ENCODE data around the gene PDLIM7.

Gene PDLIM7

DNA sequence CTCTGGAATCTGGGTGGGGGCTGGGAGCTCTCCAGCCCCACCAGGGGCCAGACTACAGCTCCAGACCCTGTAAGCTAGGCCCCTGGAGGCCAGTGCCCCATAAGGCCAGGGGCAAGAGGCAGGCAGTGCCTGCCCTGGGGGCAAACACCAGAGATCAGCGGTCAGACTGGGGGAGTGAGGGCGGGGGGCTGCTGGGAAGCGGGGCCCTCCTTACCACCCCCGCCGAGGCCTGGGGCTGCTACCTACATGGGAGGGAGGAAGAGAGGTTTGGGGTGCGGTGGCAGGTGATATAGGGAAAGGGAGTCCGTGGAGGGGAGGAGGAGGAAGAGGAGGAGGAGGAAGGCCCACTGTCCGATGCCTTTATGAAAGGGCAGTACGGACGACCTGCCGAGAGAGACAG lies 38.0 kb downstream of the PDLIM7 start:
- in situ Hi-C loops (cut with HindIII; ENCODE audit: low sequenced_read_pairs): no loop called here

- in situ Hi-C loops (cut with HindIII; ENCODE audit: low sequenced_read_pairs): no loop called here
These were observed 38.5 kb downstream of the PDLIM7 start for GRCh38 chr5:177458912-177459350.

- in situ Hi-C loops (cut with HindIII; ENCODE audit: low sequenced_read_pairs): no loop called here
These were observed 39.3 kb downstream of the PDLIM7 start for GRCh38 chr5:177457852-177458681.

DNA sequence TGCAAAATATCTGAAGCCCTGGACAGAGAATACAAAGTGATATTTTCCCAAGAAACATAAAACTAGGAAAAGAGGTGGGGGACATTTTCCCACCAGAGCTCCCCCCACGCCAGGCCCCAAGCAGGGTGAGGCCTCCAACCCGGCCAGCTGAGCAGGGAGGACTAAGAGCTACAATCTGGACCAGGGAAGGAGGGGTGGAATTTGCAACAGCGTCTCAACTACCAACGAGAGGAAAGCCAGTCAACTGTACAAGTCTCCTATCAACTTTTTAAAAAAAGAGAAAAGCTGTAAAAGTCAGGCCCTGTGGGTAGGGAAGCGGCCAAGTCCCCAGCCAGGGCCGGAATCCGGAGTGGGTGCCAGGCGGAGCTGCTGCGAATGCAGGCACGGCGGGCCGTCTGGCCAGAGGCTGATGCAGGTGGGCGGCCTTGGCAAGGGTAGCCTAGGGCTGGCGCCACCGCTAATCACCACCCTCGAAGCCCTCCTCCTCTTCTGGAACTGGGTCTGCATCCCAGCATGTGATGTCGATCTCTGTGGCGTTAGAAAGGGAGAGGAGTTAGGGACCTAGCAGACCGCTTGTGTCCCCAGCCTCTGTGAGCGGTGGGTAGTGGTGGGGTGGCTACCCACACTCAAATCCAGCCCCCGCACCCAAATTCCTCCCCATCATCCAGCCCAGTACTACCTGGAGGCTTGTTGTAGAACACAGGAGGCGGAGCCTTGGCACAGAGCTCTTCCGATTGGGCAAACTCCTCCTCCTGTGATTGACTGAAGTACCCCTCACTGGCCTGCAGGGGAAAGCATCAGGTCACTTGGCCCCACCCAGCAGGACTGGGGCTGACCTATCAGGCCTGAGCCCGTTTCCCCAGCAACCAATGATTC lies 40.2 kb downstream of the PDLIM7 start:
- in situ Hi-C loops (cut with HindIII; ENCODE audit: low sequenced_read_pairs): no loop called here

- in situ Hi-C loops (cut with HindIII; ENCODE audit: low sequenced_read_pairs): no loop called here
These were observed 40.8 kb downstream of the PDLIM7 start for GRCh38 chr5:177456591-177456964.

DNA sequence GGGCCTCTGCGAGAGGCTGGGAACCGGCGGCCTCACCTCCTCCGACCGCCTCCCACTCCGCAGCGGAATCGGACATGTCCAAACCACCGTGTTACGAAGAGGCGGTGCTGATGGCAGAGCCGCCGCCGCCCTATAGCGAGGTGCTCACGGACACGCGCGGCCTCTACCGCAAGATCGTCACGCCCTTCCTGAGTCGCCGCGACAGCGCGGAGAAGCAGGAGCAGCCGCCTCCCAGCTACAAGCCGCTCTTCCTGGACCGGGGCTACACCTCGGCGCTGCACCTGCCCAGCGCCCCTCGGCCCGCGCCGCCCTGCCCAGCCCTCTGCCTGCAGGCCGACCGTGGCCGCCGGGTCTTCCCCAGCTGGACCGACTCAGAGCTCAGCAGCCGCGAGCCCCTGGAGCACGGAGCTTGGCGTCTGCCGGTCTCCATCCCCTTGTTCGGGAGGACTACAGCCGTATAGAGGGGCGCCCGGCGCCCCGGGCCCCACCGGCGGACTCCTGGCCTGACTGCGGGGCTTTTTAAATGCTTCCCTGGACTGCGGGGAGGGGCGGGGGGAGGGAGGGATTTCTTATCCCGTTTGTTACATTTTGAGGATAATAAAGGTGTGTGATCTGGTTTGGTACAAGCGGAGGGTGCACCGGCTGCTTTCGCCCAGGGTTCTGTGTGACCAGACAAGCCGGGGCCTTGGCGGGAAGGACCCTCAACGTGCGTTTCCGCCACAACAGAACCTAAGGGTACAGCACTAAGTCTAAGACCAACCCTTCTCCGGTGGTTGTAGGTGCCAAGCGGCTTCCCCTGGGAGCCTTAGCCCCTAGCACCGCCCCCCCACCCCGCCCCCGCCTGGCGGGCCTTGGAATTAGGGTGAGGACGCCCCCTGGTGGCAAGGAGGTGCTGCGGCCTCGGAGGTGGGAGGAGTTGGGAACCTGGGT lies 41.5 kb downstream of the PDLIM7 start:
- in situ Hi-C loops (cut with HindIII; ENCODE audit: low sequenced_read_pairs): no loop called here

DNA sequence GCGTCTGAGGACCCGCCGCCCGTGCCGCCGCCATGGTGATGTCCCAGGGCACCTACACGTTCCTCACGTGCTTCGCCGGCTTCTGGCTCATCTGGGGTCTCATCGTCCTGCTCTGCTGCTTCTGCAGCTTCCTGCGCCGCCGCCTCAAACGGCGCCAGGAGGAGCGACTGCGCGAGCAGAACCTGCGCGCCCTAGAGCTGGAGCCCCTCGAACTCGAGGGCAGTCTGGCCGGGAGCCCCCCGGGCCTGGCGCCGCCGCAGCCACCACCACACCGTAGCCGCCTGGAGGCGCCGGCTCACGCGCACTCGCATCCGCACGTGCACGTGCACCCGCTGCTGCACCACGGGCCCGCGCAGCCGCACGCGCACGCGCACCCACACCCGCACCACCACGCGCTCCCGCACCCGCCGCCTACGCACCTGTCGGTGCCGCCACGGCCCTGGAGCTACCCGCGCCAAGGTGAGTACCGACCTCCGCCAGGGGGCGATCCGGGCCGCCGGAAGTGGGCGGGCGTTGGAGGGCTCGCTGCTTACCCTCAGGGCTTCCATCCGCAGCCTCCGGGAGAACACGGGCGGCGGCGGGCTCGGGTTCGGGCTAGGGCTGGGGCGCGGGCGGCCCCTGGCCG lies 42.3 kb downstream of the PDLIM7 start:
- in situ Hi-C loops (cut with HindIII; ENCODE audit: low sequenced_read_pairs): no loop called here

DNA sequence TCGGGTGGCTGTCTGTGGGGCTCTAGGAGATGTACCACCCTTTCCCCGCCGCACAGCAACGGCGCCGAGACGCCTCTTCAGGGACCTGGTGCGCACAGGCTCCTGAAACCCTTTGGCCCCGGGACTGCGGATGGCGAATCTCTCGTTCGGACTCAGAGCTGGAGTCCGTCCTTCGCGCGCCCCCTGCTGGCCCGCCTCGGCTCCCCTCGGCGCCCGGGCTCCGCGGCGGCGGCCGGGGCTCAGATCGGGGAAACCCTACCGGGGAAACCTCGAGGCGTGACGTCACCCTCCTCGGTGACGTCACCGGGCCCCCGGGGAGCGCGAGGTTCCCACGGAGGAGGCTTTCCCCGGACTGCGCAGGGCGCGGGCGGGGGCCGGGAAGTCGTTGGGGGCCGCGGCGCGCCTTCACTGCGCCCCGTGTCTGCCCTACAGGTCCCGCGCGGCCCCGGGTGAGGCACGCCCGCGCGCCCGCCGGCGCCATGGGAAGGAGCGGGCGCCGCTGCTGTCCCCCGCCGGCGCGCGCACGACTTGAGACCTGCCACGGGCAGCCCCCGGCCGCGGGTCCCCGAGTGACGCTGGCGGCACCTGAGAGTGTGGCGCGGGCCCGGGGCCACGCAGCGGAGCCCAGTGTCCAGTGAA lies 42.9 kb downstream of the PDLIM7 start:
- in situ Hi-C loops (cut with HindIII; ENCODE audit: low sequenced_read_pairs): no loop called here

DNA sequence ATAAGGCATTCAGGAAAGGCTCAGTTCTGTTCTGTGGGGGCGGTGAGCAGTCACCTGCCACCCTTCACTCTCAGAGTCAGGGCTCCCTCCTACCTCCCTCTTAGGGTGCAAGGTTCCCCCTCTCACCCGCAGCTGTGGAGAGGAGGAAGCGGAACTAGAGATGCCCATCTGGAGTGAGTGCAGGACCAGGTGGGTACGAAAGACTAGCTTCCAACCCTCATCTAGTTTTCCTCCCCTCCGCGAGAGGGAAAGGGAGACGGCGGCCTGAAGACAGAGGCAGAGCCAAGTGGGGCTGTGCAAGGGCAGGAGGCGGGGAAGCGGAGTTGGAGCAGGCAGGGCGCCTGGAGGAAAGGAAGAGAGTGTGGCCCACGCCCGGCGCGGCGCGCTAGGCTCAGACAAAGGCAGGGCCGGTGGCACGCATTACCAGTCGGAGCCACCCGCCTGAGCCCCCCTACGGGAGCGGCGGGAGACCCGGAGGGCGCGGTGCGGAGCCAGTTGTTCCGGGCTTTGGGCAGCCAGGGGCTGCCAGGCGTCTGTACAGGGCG lies 43.5 kb downstream of the PDLIM7 start:
- in situ Hi-C loops (cut with HindIII; ENCODE audit: low sequenced_read_pairs): no loop called here

GRCh38 chr5:177452688-177453638 lies 44.4 kb downstream of the PDLIM7 start:
- in situ Hi-C loops (cut with HindIII; ENCODE audit: low sequenced_read_pairs): no loop called here

- in situ Hi-C loops (cut with HindIII; ENCODE audit: low sequenced_read_pairs): no loop called here
These were observed 46.6 kb downstream of the PDLIM7 start for GRCh38 chr5:177450667-177451424.

DNA sequence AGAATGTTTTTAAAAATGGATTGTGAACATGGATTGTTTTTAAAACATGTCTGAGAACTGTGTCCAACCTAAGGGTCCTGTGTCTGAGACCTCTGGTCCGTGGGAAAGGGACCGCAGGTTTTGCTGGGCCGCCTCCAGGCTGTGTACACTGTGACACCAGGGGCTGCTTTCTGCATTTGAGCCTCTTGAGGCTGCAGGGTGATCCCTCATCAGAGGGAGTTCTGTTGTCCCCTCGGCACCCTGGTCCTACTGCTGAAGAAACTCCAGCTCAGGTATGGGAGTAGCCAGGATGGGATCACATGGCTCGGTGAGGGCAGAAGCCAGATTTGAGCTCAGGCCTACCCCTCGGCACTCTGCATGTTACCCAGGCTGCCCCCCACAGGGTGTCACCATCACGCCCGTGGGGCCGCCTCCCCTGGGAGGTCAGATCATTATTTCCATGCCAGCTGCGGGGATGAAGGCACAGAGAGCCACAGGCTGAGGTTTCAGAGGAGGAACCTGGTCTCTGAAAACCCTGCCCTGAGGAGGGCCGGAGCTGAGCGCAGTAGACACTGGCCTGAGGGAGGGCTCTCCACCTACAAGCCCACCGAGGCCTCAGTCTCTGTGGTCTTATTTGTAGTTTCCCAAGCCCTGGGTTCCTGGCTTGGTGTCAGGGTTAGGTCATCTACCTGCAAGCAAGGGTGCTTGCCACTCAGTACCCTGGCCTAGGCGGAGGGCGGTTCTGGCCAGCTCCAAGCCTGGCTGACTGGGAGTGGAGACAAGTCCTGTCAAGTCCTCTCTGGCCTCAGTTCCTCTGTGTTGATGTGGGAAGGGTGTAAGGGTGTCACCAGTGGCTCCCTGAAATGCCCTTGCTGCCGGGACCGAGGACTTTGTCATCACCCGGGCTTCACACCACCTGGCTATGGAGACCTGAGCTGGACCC lies 48.0 kb downstream of the PDLIM7 start:
- in situ Hi-C loops (cut with HindIII; ENCODE audit: low sequenced_read_pairs): loop anchor here (5.0 to 25.0 kb wide), 3 partner anchors 42 to 337 kb away; partner anchors contain the start of genes F12 and FAM193B

DNA sequence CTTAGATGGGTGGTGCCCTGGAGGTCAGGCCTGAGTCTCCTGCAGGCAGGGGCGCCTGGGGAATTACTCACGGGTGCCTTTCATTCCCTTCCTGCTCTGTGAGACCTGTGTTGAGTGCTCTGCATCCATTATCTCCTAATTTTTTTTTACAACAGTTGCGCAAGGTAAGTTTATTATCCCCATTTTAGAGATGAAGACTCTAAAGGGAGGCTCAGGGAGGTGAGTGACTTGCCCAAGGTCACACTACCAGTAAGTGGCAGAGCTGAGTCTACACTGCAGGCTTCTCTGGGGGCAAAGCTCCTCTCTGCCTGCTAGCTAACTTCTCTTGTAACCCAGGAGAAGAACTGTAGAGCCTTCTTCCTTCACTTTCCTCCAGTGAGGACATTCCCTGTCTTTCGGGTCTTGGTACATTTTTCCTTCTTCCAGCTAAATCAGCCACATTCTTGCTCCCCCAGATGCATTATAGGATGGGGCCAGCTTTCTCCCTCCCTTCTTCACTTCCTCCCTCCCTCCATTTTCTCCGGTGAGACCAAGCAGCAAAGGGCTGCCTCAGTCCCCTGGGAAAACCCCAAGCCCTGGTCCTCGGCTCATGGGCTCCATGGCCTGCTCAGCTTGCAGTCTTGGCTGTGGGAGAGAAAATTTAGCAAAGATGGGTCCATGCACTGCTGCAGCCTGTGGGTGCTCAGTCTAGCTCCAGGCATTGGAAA lies 49.0 kb downstream of the PDLIM7 start:
- in situ Hi-C loops (cut with HindIII; ENCODE audit: low sequenced_read_pairs): loop anchor here (5.0 to 25.0 kb wide), 3 partner anchors 41 to 336 kb away; partner anchors contain the start of genes F12 and FAM193B

DNA sequence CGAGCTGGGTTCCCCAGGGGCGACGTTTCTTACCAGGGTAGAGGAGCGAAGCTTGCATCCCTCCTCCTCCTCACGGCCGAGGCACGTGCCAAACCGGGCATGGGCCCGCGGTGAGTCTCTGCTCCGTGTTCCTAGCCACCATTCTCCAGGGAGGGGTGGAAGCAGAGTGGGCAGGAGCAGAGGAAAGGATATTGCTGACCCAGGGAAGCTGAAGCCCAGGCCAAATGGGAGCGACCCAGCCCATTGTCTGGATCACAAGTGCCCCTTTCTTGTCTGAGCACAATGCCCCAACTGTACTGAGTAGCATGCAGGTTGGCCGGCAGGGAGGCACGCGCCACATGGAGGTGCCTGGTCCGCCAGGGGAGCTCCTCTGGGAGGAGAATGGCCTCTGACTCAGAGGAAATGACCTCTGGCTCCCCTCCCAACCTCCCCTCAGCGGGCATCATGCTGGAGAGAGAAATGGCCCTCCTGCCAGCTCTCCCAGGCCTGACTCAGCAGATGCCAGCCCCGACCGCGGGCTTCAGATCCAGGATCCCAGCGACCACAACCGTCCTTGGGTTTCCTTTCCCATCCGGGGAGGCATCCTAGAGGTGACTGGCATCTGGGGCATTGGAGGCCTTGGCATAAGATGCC lies 49.7 kb downstream of the PDLIM7 start:
- in situ Hi-C loops (cut with HindIII; ENCODE audit: low sequenced_read_pairs): loop anchor here (5.0 to 25.0 kb wide), 3 partner anchors 40 to 335 kb away; partner anchors contain the start of genes F12 and FAM193B

- in situ Hi-C loops (cut with HindIII; ENCODE audit: low sequenced_read_pairs): loop anchor here (5.0 to 25.0 kb wide), 3 partner anchors 40 to 335 kb away; partner anchors contain the start of genes F12 and FAM193B
These were observed 50.3 kb downstream of the PDLIM7 start for GRCh38 chr5:177447066-177447610.
